22Rv1 (cell line): ENCODE results near the gene ZNF776.

Source experiments
- CTCF ChIP-seq: fragments of 450-650 bp; IDR thresholded peaks from 2 replicates; pipeline ENCODE4 v1.5.1; 2017; ENCODE audit warnings: mild to moderate bottlenecking
- ZFX ChIP-seq: fragments of 450-650 bp; IDR thresholded peaks from 2 replicates; pipeline ENCODE4 v1.6.1; 2017; ENCODE audit warnings: antibody characterized with exemption, borderline replicate concordance

DNA sequence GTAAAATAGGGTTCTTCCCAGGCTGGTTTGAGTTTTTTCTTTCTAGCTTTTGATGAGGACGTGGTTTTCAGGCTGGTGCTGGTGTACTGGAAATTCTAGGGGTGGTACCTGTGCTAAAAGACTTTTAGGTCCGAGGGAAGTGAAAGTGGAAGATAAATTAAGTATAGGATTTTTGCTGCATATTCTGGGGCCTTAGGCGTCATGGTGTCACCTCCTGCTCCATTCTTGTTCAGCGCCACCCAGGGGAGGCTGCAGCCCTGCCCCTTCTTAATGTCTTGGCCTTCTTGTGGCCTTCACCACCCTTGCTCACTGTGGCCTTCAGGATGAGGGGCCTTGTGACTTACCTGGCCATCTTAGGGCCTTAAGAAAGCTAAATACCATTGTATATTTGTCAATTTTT, 55.7 kb downstream of the ZNF776 start:
- TF ChIP-seq CTCF (no peak), ZFX (no peak)
